GM18907 (cell line): ENCODE data around the gene RIPPLY2.
"Not testable (repeated sequence)": the region's sequence is repeated elsewhere in the genome, so short reads cannot be mapped to it uniquely, and the experiment has no call there.

ENCODE experiments used
- ATAC-seq: cut with Tn5 transposase; IDR thresholded peaks from one replicate; pipeline ENCODE4 v1.9.1; 2021; ENCODE audit warnings: mild to moderate bottlenecking, moderate library complexity; ENCODE audit not compliant: unreplicated experiment

Gene RIPPLY2

GRCh38 chr6:83897094-83897493 lies 43.9 kb downstream of the RIPPLY2 start:
- not testable (repeated sequence) for ATAC-seq

GRCh38 chr6:83901624-83902023 lies 48.5 kb downstream of the RIPPLY2 start:
- no peak for ATAC-seq

- no peak for ATAC-seq
These were observed 51.2 kb downstream of the RIPPLY2 start for GRCh38 chr6:83904395-83904794.

GRCh38 chr6:83905648-83906047 lies 52.5 kb downstream of the RIPPLY2 start:
- no peak for ATAC-seq
